HepG2 (cell line): ENCODE data around the gene IMMP1L. TPM values are rescaled to one million over a fixed set of nuclear protein-coding genes. Genes with fewer than 3 reads are reported as not detected.

ENCODE experiments used
- ADNP ChIP-seq: sonication (generic); formaldehyde crosslinking; IDR thresholded peaks from 2 replicates; pipeline ENCODE4 v1.4.0; 2020; ENCODE audit warnings: missing genetic modification reagents
- ARNT ChIP-seq: fragments of 450-650 bp; IDR thresholded peaks from 2 replicates; pipeline ENCODE4 v1.6.1; 2017
- CREB1 ChIP-seq, 2 experiments: fragments of 450-650 bp in 1 of 2; IDR thresholded peaks; 2 replicates each; pipeline ENCODE4 v1.6.1; 2016 to 2017; ENCODE audit warnings: control low read depth in 1 of 2, mild to moderate bottlenecking in 1 of 2, missing compliant biosample characterization in 1 of 2, missing genetic modification characterization in 1 of 2
- GZF1 ChIP-seq: sonication (generic); formaldehyde crosslinking; IDR thresholded peaks from 2 replicates; pipeline ENCODE4 v1.5.1; 2020; ENCODE audit warnings: mild to moderate bottlenecking, missing genetic modification reagents
- KLF16 ChIP-seq, 2 experiments: sonication (generic) in 1 of 2; formaldehyde crosslinking in 1 of 2; IDR thresholded peaks; 2 replicates each; pipeline versions ENCODE4 v1.6.1 to v1.8.0; 2016 to 2023; ENCODE audit warnings: missing genetic modification reagents in 2 of 2, missing compliant biosample characterization in 1 of 2
- NFYC ChIP-seq: IDR thresholded peaks from 2 replicates; pipeline ENCODE4 v1.6.1; 2016; ENCODE audit warnings: missing genetic modification reagents, missing compliant biosample characterization
- SOX13 ChIP-seq, 3 experiments: fragments of 450-650 bp in 1 of 3; sonication (generic) in 1 of 3; formaldehyde crosslinking in 1 of 3; IDR thresholded peaks in 2 of 3; conservative IDR thresholded peaks in 1 of 3; 2 replicates each; pipeline versions ENCODE4 v1.5.0 to v1.6.1; 2016 to 2020; ENCODE audit warnings: antibody characterized with exemption in 1 of 3, mild to moderate bottlenecking in 1 of 3, missing compliant biosample characterization in 1 of 3, missing genetic modification reagents in 1 of 3, moderate library complexity in 1 of 3
- TAF1 ChIP-seq: sonication (generic); formaldehyde crosslinking; IDR thresholded peaks from 2 replicates; pipeline ENCODE4 v1.4.0; 2020; ENCODE audit warnings: missing genetic modification reagents
- TEAD2 ChIP-seq: sonication (generic); formaldehyde crosslinking; IDR thresholded peaks from 2 replicates; pipeline ENCODE4 v1.9.0; 2021; ENCODE audit warnings: missing genetic modification reagents
- TMF1 ChIP-seq: sonication (generic); formaldehyde crosslinking; IDR thresholded peaks from 2 replicates; pipeline ENCODE4 v1.8.1; 2022; ENCODE audit warnings: low read depth, missing genetic modification reagents
- ZBTB20 ChIP-seq: sonication (generic); formaldehyde crosslinking; IDR thresholded peaks from 2 replicates; pipeline ENCODE4 v1.8.1; 2023; ENCODE audit warnings: missing genetic modification reagents, low read depth, mild to moderate bottlenecking, borderline replicate concordance
- ZBTB3 ChIP-seq: sonication (generic); formaldehyde crosslinking; IDR thresholded peaks from 2 replicates; pipeline ENCODE4 v1.4.0; 2020; ENCODE audit warnings: low read depth, mild to moderate bottlenecking, moderate library complexity, missing genetic modification reagents, borderline replicate concordance
- ZC3H4 ChIP-seq: sonication (generic); formaldehyde crosslinking; IDR thresholded peaks from 2 replicates; pipeline ENCODE4 v1.4.0; 2020; ENCODE audit warnings: missing genetic modification reagents, borderline replicate concordance
- ZFP62 ChIP-seq: sonication (generic); formaldehyde crosslinking; IDR thresholded peaks from 2 replicates; pipeline ENCODE4 v1.4.0; 2020; ENCODE audit warnings: missing genetic modification reagents
- ZNF382 ChIP-seq: sonication (generic); formaldehyde crosslinking; IDR thresholded peaks from 2 replicates; pipeline ENCODE4 v1.5.0; 2020; ENCODE audit warnings: missing genetic modification reagents, mild to moderate bottlenecking, borderline replicate concordance
- ZNF510 ChIP-seq: sonication (generic); formaldehyde crosslinking; IDR thresholded peaks from 2 replicates; pipeline ENCODE4 v1.4.0; 2020; ENCODE audit warnings: low read depth, mild to moderate bottlenecking, missing genetic modification reagents
- ZNF562 ChIP-seq: sonication (generic); formaldehyde crosslinking; IDR thresholded peaks from 2 replicates; pipeline ENCODE4 v1.8.0; 2022; ENCODE audit warnings: missing genetic modification reagents, borderline replicate concordance
- ZNF7 ChIP-seq: IDR thresholded peaks from 2 replicates; pipeline ENCODE4 v1.6.1; 2016; ENCODE audit warnings: missing biosample characterization, missing genetic modification reagents
- ZSCAN9 ChIP-seq: IDR thresholded peaks from 2 replicates; pipeline ENCODE4 v1.6.1; 2016; ENCODE audit warnings: borderline replicate concordance
- ZZZ3 ChIP-seq: sonication (generic); formaldehyde crosslinking; IDR thresholded peaks from 2 replicates; pipeline ENCODE4 v1.4.0; 2020; ENCODE audit warnings: missing genetic modification reagents, mild to moderate bottlenecking, borderline replicate concordance
- polyA plus RNA-seq, 8 experiments: library from polyadenylated mRNA; depleted of rRNA in 3 of 8; stranded (reverse) in 7 of 8; unstranded in 1 of 8; fragments of >200 nt; fragmentation: Illumina TruSeq in 4 of 8; extraction: Trizol in 4 of 8; gene quantifications; 2 replicates each; pipeline versions ENCODE4 v1.2.1 to v1.2.3, GENCODE V29; 2011 to 2016; ENCODE audit warnings: low read depth in 4 of 8, missing spikeins in 1 of 8, mixed read lengths in 1 of 8; ENCODE audit not compliant: insufficient read depth in 1 of 8
- total RNA-seq, 5 experiments: library from RNA; depleted of rRNA; stranded (reverse); fragments of >200 nt; fragmentation: Illumina TruSeq; extraction: Trizol; gene quantifications; 2 replicates each; pipeline ENCODE4 v1.2.3, GENCODE V29; 2016; ENCODE audit warnings: low read depth in 1 of 5
- TF ChIP-seq, protein P1 (sequence below): sonication (generic); formaldehyde crosslinking; IDR thresholded peaks from 2 replicates; pipeline ENCODE4 v1.9.0; 2021; ENCODE audit warnings: missing genetic modification reagents, mild to moderate bottlenecking, borderline replicate concordance
- TF ChIP-seq, protein P2 (sequence below), 2 experiments: fragments of 450-650 bp in 1 of 2; sonication (generic) in 1 of 2; formaldehyde crosslinking; IDR thresholded peaks; 2 replicates each; pipeline versions ENCODE4 v1.5.0 to v1.8.0; 2020 to 2022; ENCODE audit warnings: mild to moderate bottlenecking in 1 of 2, missing genetic modification reagents in 1 of 2
- TF ChIP-seq, protein P3 (sequence below): sonication (generic); formaldehyde crosslinking; IDR thresholded peaks from 2 replicates; pipeline ENCODE4 v1.4.0; 2020; ENCODE audit warnings: mild to moderate bottlenecking, missing genetic modification reagents
- TF ChIP-seq, protein P4 (sequence below): sonication (generic); formaldehyde crosslinking; IDR thresholded peaks from 2 replicates; pipeline ENCODE4 v1.8.0; 2022; ENCODE audit warnings: mild to moderate bottlenecking, missing genetic modification reagents, moderate library complexity

Gene IMMP1L
- total and polyA plus RNA-seq, 2 of the 13 experiments (the other 11 are each of a cell fraction or from before 2014, with no cell fraction given): 42.4 to 57.9 TPM

DNA sequence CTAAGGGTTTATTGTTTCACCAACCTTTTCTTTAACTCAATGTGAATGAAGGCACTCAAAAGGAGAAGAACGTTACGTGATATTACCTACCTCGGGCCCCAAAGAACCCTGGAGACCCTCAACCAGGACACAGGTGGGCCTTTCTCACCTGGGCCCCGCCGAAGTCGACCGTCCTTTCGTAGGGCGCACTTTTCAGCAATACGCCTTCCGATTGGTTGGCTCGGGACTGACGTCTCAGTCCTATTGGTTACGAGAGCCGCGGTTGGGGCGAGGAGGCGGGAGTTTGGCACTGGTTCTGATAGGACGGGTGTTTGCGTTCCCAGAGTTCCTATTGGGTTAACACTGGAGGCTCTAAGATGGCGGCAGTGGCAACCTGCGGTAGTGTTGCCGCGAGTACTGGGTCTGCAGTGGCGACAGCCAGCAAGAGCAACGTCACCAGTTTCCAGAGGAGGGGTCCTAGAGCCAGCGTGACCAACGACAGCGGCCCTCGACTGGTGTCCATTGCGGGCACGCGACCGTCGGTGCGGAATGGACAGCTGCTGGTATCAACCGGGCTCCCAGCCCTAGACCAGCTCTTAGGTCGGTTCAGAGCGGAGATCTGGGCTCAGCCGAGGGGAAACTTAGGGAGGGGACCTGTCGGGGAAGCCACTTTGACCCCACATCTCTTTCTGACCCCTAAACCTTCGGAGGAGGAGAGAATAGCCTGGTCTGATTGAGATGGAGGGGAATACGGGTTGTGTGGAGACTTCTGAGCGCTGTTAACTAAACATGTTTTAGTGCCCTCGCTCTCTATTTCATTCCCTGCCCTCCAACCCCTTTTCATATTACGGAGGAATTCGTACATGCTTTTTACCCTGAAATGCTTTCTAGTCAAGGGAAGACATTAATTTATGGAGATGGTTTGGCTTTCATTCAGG lies at the start of gene IMMP1L, which contains the start of gene ELP4 (continued):
- TF ChIP-seq ZBTB3 (no peak), GZF1 (CRISPR knock-in tag) (no peak), KLF16 (CRISPR knock-in tag; IDR thresholded peaks at IDR 0.05) (peak in 1 of 2 experiments; percentile 17; a peak in 1 of 4 replicates), CREB1 (IDR thresholded peaks at IDR 0.05) (peak; percentile 86), CREB1 (CRISPR knock-in tag; IDR thresholded peaks at IDR 0.05) (peak; percentile 94), TAF1 (CRISPR knock-in tag) (peak; percentile 95), ZNF562 (CRISPR knock-in tag) (no peak), ZC3H4 (CRISPR knock-in tag) (no peak), ZFP62 (no peak), NFYC (peak; percentile 99), TMF1 (CRISPR knock-in tag) (no peak), ZNF510 (CRISPR knock-in tag) (peak; percentile 69), ZZZ3 (CRISPR knock-in tag) (peak; percentile 81; the same call in 1 of the 2 replicates), TEAD2 (no peak), SOX13 (IDR thresholded peaks at IDR 0.05) (no peak), SOX13 (CRISPR knock-in tag; conservative IDR thresholded peaks at IDR 0.05 in 1 of 2, IDR thresholded peaks at IDR 0.05 in 1 of 2) (no peak; a peak in 1 of 4 replicates), ADNP (CRISPR knock-in tag) (no peak), ARNT (no peak), ZBTB20 (CRISPR knock-in tag) (no peak; the same call in 1 of the 2 replicates), ZSCAN9 (CRISPR knock-in tag) (no peak; the same call in 1 of the 2 replicates), ZNF382 (CRISPR knock-in tag) (no peak), ZNF7 (no peak)
- TF ChIP-seq, protein P1, sequence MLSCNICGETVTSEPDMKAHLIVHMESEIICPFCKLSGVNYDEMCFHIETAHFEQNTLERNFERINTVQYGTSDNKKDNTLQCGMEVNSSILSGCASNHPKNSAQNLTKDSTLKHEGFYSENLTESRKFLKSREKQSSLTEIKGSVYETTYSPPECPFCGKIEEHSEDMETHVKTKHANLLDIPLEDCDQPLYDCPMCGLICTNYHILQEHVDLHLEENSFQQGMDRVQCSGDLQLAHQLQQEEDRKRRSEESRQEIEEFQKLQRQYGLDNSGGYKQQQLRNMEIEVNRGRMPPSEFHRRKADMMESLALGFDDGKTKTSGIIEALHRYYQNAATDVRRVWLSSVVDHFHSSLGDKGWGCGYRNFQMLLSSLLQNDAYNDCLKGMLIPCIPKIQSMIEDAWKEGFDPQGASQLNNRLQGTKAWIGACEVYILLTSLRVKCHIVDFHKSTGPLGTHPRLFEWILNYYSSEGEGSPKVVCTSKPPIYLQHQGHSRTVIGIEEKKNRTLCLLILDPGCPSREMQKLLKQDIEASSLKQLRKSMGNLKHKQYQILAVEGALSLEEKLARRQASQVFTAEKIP: no peak
- TF ChIP-seq, protein P2, sequence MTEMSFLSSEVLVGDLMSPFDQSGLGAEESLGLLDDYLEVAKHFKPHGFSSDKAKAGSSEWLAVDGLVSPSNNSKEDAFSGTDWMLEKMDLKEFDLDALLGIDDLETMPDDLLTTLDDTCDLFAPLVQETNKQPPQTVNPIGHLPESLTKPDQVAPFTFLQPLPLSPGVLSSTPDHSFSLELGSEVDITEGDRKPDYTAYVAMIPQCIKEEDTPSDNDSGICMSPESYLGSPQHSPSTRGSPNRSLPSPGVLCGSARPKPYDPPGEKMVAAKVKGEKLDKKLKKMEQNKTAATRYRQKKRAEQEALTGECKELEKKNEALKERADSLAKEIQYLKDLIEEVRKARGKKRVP (CRISPR knock-in tag; IDR thresholded peaks at IDR 0.05): no peak
- TF ChIP-seq, protein P3, sequence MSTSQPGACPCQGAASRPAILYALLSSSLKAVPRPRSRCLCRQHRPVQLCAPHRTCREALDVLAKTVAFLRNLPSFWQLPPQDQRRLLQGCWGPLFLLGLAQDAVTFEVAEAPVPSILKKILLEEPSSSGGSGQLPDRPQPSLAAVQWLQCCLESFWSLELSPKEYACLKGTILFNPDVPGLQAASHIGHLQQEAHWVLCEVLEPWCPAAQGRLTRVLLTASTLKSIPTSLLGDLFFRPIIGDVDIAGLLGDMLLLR (CRISPR knock-in tag): peak; percentile 80; the same call in 1 of the 2 replicates
- TF ChIP-seq, protein P4, sequence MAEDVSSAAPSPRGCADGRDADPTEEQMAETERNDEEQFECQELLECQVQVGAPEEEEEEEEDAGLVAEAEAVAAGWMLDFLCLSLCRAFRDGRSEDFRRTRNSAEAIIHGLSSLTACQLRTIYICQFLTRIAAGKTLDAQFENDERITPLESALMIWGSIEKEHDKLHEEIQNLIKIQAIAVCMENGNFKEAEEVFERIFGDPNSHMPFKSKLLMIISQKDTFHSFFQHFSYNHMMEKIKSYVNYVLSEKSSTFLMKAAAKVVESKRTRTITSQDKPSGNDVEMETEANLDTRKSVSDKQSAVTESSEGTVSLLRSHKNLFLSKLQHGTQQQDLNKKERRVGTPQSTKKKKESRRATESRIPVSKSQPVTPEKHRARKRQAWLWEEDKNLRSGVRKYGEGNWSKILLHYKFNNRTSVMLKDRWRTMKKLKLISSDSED (CRISPR knock-in tag): no peak
